Measurements from ENCODE around the gene CDC42EP4.

CDC42EP4 gene

DNA sequence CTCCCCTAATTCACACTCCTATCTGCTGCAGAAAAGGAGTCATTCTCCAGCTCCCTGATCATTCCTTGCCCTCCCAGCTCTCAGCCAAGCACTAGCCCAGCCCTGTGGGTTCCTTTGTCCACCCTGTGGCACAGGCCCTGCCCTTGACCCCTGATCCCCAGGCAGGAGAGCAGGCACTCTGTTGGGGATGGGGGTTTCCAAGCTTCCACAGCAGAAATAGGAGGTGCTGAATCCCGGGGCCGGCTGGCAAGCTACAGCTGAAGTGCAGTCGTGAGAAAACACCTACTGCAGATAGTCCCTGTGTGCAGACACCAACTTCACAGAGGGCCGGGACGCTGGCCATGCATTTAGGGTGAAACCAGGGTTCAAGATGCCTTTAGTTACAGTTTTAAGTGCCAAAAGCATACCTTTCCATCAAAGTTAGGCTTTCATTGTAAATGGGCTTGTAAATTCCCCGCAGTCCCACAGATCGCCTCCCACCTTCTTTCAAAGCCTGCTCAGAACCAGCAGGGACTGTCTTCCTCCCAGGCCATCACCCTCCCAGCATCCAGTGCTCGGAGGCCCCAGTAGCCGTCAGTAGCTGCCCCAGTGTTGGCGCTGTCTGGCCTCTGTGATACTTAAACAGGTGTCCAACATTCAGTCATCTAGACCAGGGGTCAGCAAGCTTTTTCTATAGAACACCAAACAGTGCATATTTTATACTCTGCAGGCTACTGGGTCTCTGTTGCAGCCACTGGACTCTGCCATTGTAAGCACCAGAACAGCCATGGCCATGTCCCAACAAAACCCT, 60.8 kb downstream of the CDC42EP4 start:
- ATAC-seq (ENCODE audit: insufficient read depth, low read depth) (no peak), DNase-seq (no peak)
- H3K27me3 ChIP-seq (ENCODE audit: insufficient read depth, low read length, poor library complexity): no peaks in the 10 kb centered on the region
- no peak overlapping the region for H3K4me3 ChIP-seq (ENCODE audit: low read depth in 1 of 2, low read length in 2 of 2)
- H3K4me2 ChIP-seq (ENCODE audit: insufficient read depth, low read length): no peak overlapping the region
- TF ChIP-seq, protein P1, sequence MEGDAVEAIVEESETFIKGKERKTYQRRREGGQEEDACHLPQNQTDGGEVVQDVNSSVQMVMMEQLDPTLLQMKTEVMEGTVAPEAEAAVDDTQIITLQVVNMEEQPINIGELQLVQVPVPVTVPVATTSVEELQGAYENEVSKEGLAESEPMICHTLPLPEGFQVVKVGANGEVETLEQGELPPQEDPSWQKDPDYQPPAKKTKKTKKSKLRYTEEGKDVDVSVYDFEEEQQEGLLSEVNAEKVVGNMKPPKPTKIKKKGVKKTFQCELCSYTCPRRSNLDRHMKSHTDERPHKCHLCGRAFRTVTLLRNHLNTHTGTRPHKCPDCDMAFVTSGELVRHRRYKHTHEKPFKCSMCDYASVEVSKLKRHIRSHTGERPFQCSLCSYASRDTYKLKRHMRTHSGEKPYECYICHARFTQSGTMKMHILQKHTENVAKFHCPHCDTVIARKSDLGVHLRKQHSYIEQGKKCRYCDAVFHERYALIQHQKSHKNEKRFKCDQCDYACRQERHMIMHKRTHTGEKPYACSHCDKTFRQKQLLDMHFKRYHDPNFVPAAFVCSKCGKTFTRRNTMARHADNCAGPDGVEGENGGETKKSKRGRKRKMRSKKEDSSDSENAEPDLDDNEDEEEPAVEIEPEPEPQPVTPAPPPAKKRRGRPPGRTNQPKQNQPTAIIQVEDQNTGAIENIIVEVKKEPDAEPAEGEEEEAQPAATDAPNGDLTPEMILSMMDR (IDR thresholded peaks at IDR 0.05; ENCODE audit: borderline replicate concordance, extremely low read depth, low read length, poor library complexity, severe bottlenecking): no peak
- no peak for TF ChIP-seq EZH2 (IDR thresholded peaks at IDR 0.05; ENCODE audit: borderline replicate concordance, low read depth, low read length, severe bottlenecking)
- H3K79me2 ChIP-seq (ENCODE audit: insufficient read depth, low read length): no peaks in the 10 kb centered on the region
- no peak overlapping the region for H2AFZ ChIP-seq (ENCODE audit: low read depth, low read length)
- H3K9me3 ChIP-seq (ENCODE audit: insufficient read depth, low read length, severe bottlenecking): no peaks in the 10 kb centered on the region
- no peak overlapping the region for H3K9ac ChIP-seq (ENCODE audit: low read depth, low read length)
- no peaks in the 10 kb centered on the region for H3K4me1 ChIP-seq (ENCODE audit: insufficient read depth, low read length)
- H4K20me1 ChIP-seq (ENCODE audit: insufficient read depth, low read length): no peaks in the 10 kb centered on the region
- H3K27ac ChIP-seq (ENCODE audit: low read length): no peak overlapping the region
- peaks cover 26% of the 10 kb centered on the region for H3K36me3 ChIP-seq (ENCODE audit: insufficient read depth, low read length)

- Histone ChIP-seq H3K4me3 (ENCODE audit: low read depth in 1 of 2, low read length in 2 of 2) (no peak overlapping the region), H4K20me1 (ENCODE audit: insufficient read depth, low read length) (no peaks in the 10 kb centered on the region), H3K36me3 (ENCODE audit: insufficient read depth, low read length) (peaks cover 38% of the 10 kb centered on the region), H3K4me1 (ENCODE audit: insufficient read depth, low read length) (no peaks in the 10 kb centered on the region), H3K79me2 (ENCODE audit: insufficient read depth, low read length) (no peaks in the 10 kb centered on the region), H3K27me3 (ENCODE audit: insufficient read depth, low read length, poor library complexity) (no peaks in the 10 kb centered on the region), H3K27ac (ENCODE audit: low read length) (no peak overlapping the region), H3K9me3 (ENCODE audit: insufficient read depth, low read length, severe bottlenecking) (no peaks in the 10 kb centered on the region), H3K9ac (ENCODE audit: low read depth, low read length) (no peak overlapping the region), H2AFZ (ENCODE audit: low read depth, low read length) (no peak overlapping the region), H3K4me2 (ENCODE audit: insufficient read depth, low read length) (no peak overlapping the region)
- TF ChIP-seq, protein P1 (IDR thresholded peaks at IDR 0.05; ENCODE audit: borderline replicate concordance, extremely low read depth, low read length, poor library complexity, severe bottlenecking): no peak
- TF ChIP-seq EZH2 (IDR thresholded peaks at IDR 0.05; ENCODE audit: borderline replicate concordance, low read depth, low read length, severe bottlenecking): no peak
- DNase-seq: no peak
- ATAC-seq (ENCODE audit: insufficient read depth, low read depth): no peak
These were observed 62.1 kb downstream of the CDC42EP4 start for GRCh38 chr17:73249700-73250099.

DNA sequence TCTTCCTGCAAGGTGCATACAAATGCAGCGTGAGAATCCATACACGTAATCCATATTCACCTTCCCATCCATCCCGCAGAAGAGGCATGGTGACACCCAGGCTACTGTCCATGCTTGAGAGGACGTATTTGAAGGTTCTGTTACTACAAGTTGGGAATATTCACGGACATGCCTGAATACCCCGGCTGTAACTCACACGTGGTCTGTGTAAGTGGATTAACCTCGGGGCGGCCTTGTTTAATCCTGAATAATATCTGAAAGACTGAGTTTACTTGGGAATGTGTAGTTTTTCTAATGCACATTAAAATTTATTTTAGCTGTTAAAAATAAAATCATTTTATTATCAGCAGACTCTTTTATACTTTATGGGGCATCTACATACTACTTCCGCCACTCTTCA, 63.3 kb downstream of the CDC42EP4 start:
- Histone ChIP-seq H3K4me2 (ENCODE audit: insufficient read depth, low read length) (no peak overlapping the region), H3K9me3 (ENCODE audit: insufficient read depth, low read length, severe bottlenecking) (no peaks in the 10 kb centered on the region), H3K79me2 (ENCODE audit: insufficient read depth, low read length) (no peaks in the 10 kb centered on the region), H3K36me3 (ENCODE audit: insufficient read depth, low read length) (peaks cover 41% of the 10 kb centered on the region), H3K4me1 (ENCODE audit: insufficient read depth, low read length) (no peaks in the 10 kb centered on the region), H3K4me3 (ENCODE audit: low read depth in 1 of 2, low read length in 2 of 2) (no peak overlapping the region), H3K9ac (ENCODE audit: low read depth, low read length) (no peak overlapping the region), H3K27ac (ENCODE audit: low read length) (no peak overlapping the region), H3K27me3 (ENCODE audit: insufficient read depth, low read length, poor library complexity) (no peaks in the 10 kb centered on the region), H2AFZ (ENCODE audit: low read depth, low read length) (no peak overlapping the region), H4K20me1 (ENCODE audit: insufficient read depth, low read length) (no peaks in the 10 kb centered on the region)
- TF ChIP-seq, protein P1 (IDR thresholded peaks at IDR 0.05; ENCODE audit: borderline replicate concordance, extremely low read depth, low read length, poor library complexity, severe bottlenecking): no peak
- TF ChIP-seq EZH2 (IDR thresholded peaks at IDR 0.05; ENCODE audit: borderline replicate concordance, low read depth, low read length, severe bottlenecking): no peak
- DNase-seq (no peak), ATAC-seq (ENCODE audit: insufficient read depth, low read depth) (no peak)

All from DND-41 (cell line).